DND-41 (cell line): ENCODE data around the gene WDR7.

Experiments
- CTCF ChIP-seq: IDR thresholded peaks from 2 replicates; pipeline ENCODE4 v1.5.1; 2012; ENCODE audit warnings: borderline replicate concordance, low read length, moderate library complexity, mild to moderate bottlenecking; ENCODE audit not compliant: poor library complexity, severe bottlenecking; ENCODE audit errors: extremely low read depth
- EZH2 ChIP-seq: IDR thresholded peaks from 3 replicates; pipeline ENCODE4 v1.6.1; 2012; ENCODE audit warnings: borderline replicate concordance, low read depth, mild to moderate bottlenecking, moderate library complexity, low read length, inconsistent platforms; ENCODE audit not compliant: severe bottlenecking

GRCh38 chr18:56728741-56729140, 77.6 kb downstream of the WDR7 start:
- TF ChIP-seq CTCF = no peak
- no peak for TF ChIP-seq EZH2
